Measurements from ENCODE around the gene GSG1. TPM values are rescaled to one million over a fixed set of nuclear protein-coding genes. Genes with fewer than 3 reads are reported as not detected.
"Not testable (repeated sequence)": the region's sequence is repeated elsewhere in the genome, so short reads cannot be mapped to it uniquely, and the experiment has no call there.

Gene GSG1
- total RNA-seq, 2 experiments from 2014 or later, result not detected

- CTCF ChIA-PET, result interaction anchor here (1.0 to 1.4 kb wide), 2 partner anchors 131 to 209 kb away, joined by 3 to 4 read pairs; no protein-coding TSS in a partner anchor
- no peak for DNase-seq
Observed at GRCh38 chr12:13046964-13047363, 56.5 kb downstream of the GSG1 start.

GRCh38 chr12:13045816-13046215 is 57.7 kb downstream of the GSG1 start:
- H3K9me3 Mint-ChIP-seq (ENCODE audit: insufficient read depth), result no peaks in the 10 kb centered on the region
- peak overlapping the region; percentile 78 for H3K4me3 Mint-ChIP-seq
- POLR2A ChIA-PET, result interaction anchor here (1.7 kb wide), 1 partner anchor 57 kb away, joined by 6 read pairs; no protein-coding TSS in a partner anchor
- H3K4me1 Mint-ChIP-seq (ENCODE audit: low read depth), result peaks cover 13% of the 10 kb centered on the region
- H3K27me3 Mint-ChIP-seq (ENCODE audit: low read depth), result peaks cover 18% of the 10 kb centered on the region
- H3K27ac Mint-ChIP-seq, result no peak overlapping the region
- DNase-seq (no peak), ATAC-seq (no peak)
- CTCF ChIA-PET, result interaction anchor here (0.8 to 3.8 kb wide), 3 partner anchors 150 to 210 kb away, joined by 3 to 36 read pairs (median 5); partner anchors contain the start of gene EMP1
- H3K36me3 Mint-ChIP-seq (ENCODE audit: low read depth), result no peaks in the 10 kb centered on the region

More at GRCh38 chr12:13046964-13047363, 56.5 kb downstream of the GSG1 start:
- POLR2A ChIA-PET, result no interaction called here
- no peak for ATAC-seq
- no peak overlapping the region for H3K4me3 Mint-ChIP-seq
- peaks cover 13% of the 10 kb centered on the region for H3K4me1 Mint-ChIP-seq (ENCODE audit: low read depth)
- H3K27ac Mint-ChIP-seq, result no peak overlapping the region
- no peaks in the 10 kb centered on the region for H3K36me3 Mint-ChIP-seq (ENCODE audit: low read depth)
- H3K9me3 Mint-ChIP-seq (ENCODE audit: insufficient read depth), result no peaks in the 10 kb centered on the region
- peaks cover 11% of the 10 kb centered on the region for H3K27me3 Mint-ChIP-seq (ENCODE audit: low read depth)

GRCh38 chr12:13044906-13045299 is 58.6 kb downstream of the GSG1 start:
- no peak overlapping the region for H3K27ac Mint-ChIP-seq
- peaks cover 20% of the 10 kb centered on the region for H3K27me3 Mint-ChIP-seq (ENCODE audit: low read depth)
- peak overlapping the region; percentile 78 for H3K4me3 Mint-ChIP-seq
- POLR2A ChIA-PET, result interaction anchor here (1.7 kb wide), 1 partner anchor 58 kb away, joined by 6 read pairs; no protein-coding TSS in a partner anchor
- DNase-seq, result no peak
- H3K4me1 Mint-ChIP-seq (ENCODE audit: low read depth), result peaks cover 13% of the 10 kb centered on the region
- no peak for ATAC-seq
- CTCF ChIA-PET, result interaction anchor here (1.3 to 3.8 kb wide), 3 partner anchors 129 to 168 kb away, joined by 5 to 36 read pairs (median 8); partner anchors contain the start of gene EMP1
- no peaks in the 10 kb centered on the region for H3K9me3 Mint-ChIP-seq (ENCODE audit: insufficient read depth)
- no peaks in the 10 kb centered on the region for H3K36me3 Mint-ChIP-seq (ENCODE audit: low read depth)

GRCh38 chr12:13044002-13044905 is 59.2 kb downstream of the GSG1 start, which contains the start of gene FAM234B:
Gene FAM234B (plus strand): TSS chr12:13044381. CDS start chr12:13044404, 23 bp downstream.
- Mint-ChIP-seq H3K9me3 (ENCODE audit: insufficient read depth) (no peaks in the 10 kb centered on the region), H3K27ac (peak within 1 kb of the TSS; percentile 48), H3K4me3 (peak within 1 kb of the TSS; percentile 78), H3K27me3 (ENCODE audit: low read depth) (peaks cover 20% of the 10 kb centered on the region), H3K36me3 (ENCODE audit: low read depth) (no peaks in the 10 kb centered on the region), H3K4me1 (ENCODE audit: low read depth) (peaks cover 13% of the 10 kb centered on the region)
- CTCF ChIA-PET, result interaction anchor here (1.2 to 3.8 kb wide), 5 partner anchors 47 to 168 kb away, joined by 3 to 36 read pairs (median 4); no protein-coding TSS in a partner anchor
- ATAC-seq (peak; percentile 99), DNase-seq (peak; percentile 75)
- POLR2A ChIA-PET, result interaction anchor here (1.7 kb wide), 1 partner anchor 58 kb away, joined by 6 read pairs; no protein-coding TSS in a partner anchor

GRCh38 chr12:13042666-13043230 is 60.7 kb downstream of the GSG1 start:
- POLR2A ChIA-PET, result no interaction called here
- Mint-ChIP-seq H3K4me3 (no peak overlapping the region), H3K27ac (no peak overlapping the region), H3K36me3 (ENCODE audit: low read depth) (no peaks in the 10 kb centered on the region), H3K4me1 (ENCODE audit: low read depth) (peaks cover 13% of the 10 kb centered on the region), H3K27me3 (ENCODE audit: low read depth) (peaks cover 20% of the 10 kb centered on the region), H3K9me3 (ENCODE audit: insufficient read depth) (no peaks in the 10 kb centered on the region)
- CTCF ChIA-PET, result interaction anchor here (1.2 to 3.8 kb wide), 3 partner anchors 46 to 170 kb away, joined by 3 to 36 read pairs (median 4); no protein-coding TSS in a partner anchor
- DNase-seq (no peak), ATAC-seq (no peak)

GRCh38 chr12:13041224-13041623 is 62.2 kb downstream of the GSG1 start:
- ATAC-seq, result no peak
- no peak for DNase-seq
- Mint-ChIP-seq H3K27me3 (ENCODE audit: low read depth) (peaks cover 20% of the 10 kb centered on the region), H3K27ac (no peak overlapping the region), H3K9me3 (ENCODE audit: insufficient read depth) (no peaks in the 10 kb centered on the region), H3K4me3 (no peak overlapping the region), H3K36me3 (ENCODE audit: low read depth) (no peaks in the 10 kb centered on the region), H3K4me1 (ENCODE audit: low read depth) (peaks cover 13% of the 10 kb centered on the region)
- CTCF ChIA-PET, result no interaction called here
- POLR2A ChIA-PET, result no interaction called here

- Mint-ChIP-seq H3K36me3 (ENCODE audit: low read depth) (no peaks in the 10 kb centered on the region), H3K9me3 (ENCODE audit: insufficient read depth) (no peaks in the 10 kb centered on the region), H3K27ac (no peak overlapping the region), H3K4me1 (ENCODE audit: low read depth) (peaks cover 6% of the 10 kb centered on the region), H3K4me3 (no peak overlapping the region), H3K27me3 (ENCODE audit: low read depth) (peaks cover 20% of the 10 kb centered on the region)
- CTCF ChIA-PET, result no interaction called here
- ATAC-seq (no peak), DNase-seq (no peak)
- POLR2A ChIA-PET, result no interaction called here
Observed at GRCh38 chr12:13039328-13039956, 64.0 kb downstream of the GSG1 start.

GRCh38 chr12:13038491-13039161 is 64.8 kb downstream of the GSG1 start:
- no peak overlapping the region for H3K27ac Mint-ChIP-seq
- ATAC-seq (no peak), DNase-seq (no peak)
- no peaks in the 10 kb centered on the region for H3K4me1 Mint-ChIP-seq (ENCODE audit: low read depth)
- no peak overlapping the region for H3K4me3 Mint-ChIP-seq
- POLR2A ChIA-PET, result no interaction called here
- H3K27me3 Mint-ChIP-seq (ENCODE audit: low read depth), result peaks cover 20% of the 10 kb centered on the region
- CTCF ChIA-PET, result no interaction called here
- no peaks in the 10 kb centered on the region for H3K9me3 Mint-ChIP-seq (ENCODE audit: insufficient read depth)
- no peaks in the 10 kb centered on the region for H3K36me3 Mint-ChIP-seq (ENCODE audit: low read depth)

GRCh38 chr12:13036881-13037280 is 66.6 kb downstream of the GSG1 start:
- DNase-seq, result no peak
- H3K4me1 Mint-ChIP-seq (ENCODE audit: low read depth), result no peaks in the 10 kb centered on the region
- ATAC-seq, result no peak
- no peaks in the 10 kb centered on the region for H3K9me3 Mint-ChIP-seq (ENCODE audit: insufficient read depth)
- H3K27me3 Mint-ChIP-seq (ENCODE audit: low read depth), result peaks cover 9% of the 10 kb centered on the region
- CTCF ChIA-PET, result no interaction called here
- POLR2A ChIA-PET, result no interaction called here
- H3K36me3 Mint-ChIP-seq (ENCODE audit: low read depth), result no peaks in the 10 kb centered on the region
- no peak overlapping the region for H3K27ac Mint-ChIP-seq
- no peak overlapping the region for H3K4me3 Mint-ChIP-seq

- H3K27ac Mint-ChIP-seq; ATAC-seq; CTCF ChIA-PET; H3K27me3 Mint-ChIP-seq (ENCODE audit: low read depth); H3K36me3 Mint-ChIP-seq (ENCODE audit: low read depth); POLR2A ChIA-PET; H3K4me3 Mint-ChIP-seq; H3K9me3 Mint-ChIP-seq (ENCODE audit: insufficient read depth); H3K4me1 Mint-ChIP-seq (ENCODE audit: low read depth); DNase-seq: not testable (repeated sequence)
Observed at GRCh38 chr12:13035335-13035734, 68.1 kb downstream of the GSG1 start.

All from activated CD8-positive, alpha-beta T cell treated with anti-CD3 and anti-CD28 coated beads, Interleukin-2, amount 10 ng/mL, durations not matched to agents 7 days and 5 days (primary cell).